Measurements from ENCODE around the gene DEPDC4. TPM values are rescaled to one million over a fixed set of nuclear protein-coding genes. Genes with fewer than 3 reads are reported as not detected.

Gene DEPDC4
- 1.2 TPM in 1 of 2 replicates, not detected in the other for total RNA-seq

GRCh38 chr12:100266835-100267602, at the start of gene DEPDC4, which contains the start of gene SCYL2:
TSS of gene DEPDC4 (minus strand) at chr12:100267079. CDS start at chr12:100267076, 3 bp downstream.
TSS of gene SCYL2 (plus strand) at chr12:100267177. CDS start at chr12:100282971, 15,794 bp downstream.

GRCh38 chr12:100200463-100201181, 66.3 kb downstream of the DEPDC4 start, which contains the start of gene ACTR6:
TSS of gene ACTR6 (plus strand) at chr12:100200815. CDS start at chr12:100200852, 37 bp downstream.

Other genes with a start within 250 kb of the DEPDC4 start
- 17.0 and 25.9 TPM in 2 replicates for gene BLTP3B, start 124.2 kb downstream of the DEPDC4 start, total RNA-seq
- 15.9 and 22.9 TPM in 2 replicates for gene ACTR6, start 66.3 kb downstream of the DEPDC4 start, total RNA-seq
- gene SCYL2, start 98 bp upstream of the DEPDC4 start, total RNA-seq, result 30.1 and 34.0 TPM in 2 replicates
- gene SLC17A8, start 90.0 kb upstream of the DEPDC4 start, total RNA-seq, result 0.29 TPM in 1 of 2 replicates, not detected in the other
- gene NR1H4, start 206.8 kb upstream of the DEPDC4 start, total RNA-seq, result under 0.01 and 0.35 TPM in 2 replicates

Data from myometrial cell (primary cell).